EL (cell line): Measurements from ENCODE around the gene PARP9.

ENCODE experiments used
- DNase-seq: peaks from one replicate; pipeline ENCODE4 v3.0.0-alpha.2; 2016

Gene PARP9

DNA sequence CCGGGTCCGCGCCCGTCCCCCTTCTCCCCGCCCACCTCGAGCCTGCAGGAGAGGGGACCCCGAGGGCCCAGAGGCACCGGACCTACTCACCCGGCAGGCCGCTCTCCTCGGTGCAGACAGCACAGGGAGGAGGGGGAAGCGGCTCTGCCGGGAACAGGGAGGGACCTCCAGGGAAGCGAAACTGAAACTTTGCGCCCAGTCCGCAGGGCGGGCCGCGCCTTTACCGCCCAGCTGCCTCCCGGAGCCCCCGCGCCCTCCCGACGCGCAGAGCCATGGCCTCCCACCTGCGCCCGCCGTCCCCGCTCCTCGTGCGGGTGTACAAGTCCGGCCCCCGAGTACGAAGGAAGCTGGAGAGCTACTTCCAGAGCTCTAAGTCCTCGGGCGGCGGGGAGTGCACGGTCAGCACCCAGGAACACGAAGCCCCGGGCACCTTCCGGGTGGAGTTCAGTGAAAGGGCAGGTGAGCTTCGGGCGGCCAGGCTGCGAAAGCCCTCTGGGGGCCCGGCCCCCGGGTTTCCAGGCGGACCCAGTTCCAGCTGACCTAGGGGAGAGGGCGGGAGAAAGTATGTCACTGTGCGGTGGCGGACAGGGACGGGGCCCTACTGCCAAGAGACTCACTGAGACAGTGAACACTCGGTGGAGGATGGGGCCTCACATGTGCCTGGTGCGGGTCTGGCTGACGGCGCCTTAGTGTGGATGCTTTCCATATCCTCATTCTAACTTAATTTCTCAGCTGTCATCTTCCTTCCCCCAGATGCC lies at the start of gene PARP9, which contains the start of gene DTX3L:
PARP9 (minus strand) TSS at position 146 of the 758 bp plus-strand sequence. CDS start 4,680 bp downstream, outside the sequence.
DTX3L (plus strand) TSS at position 184 of the 758 bp plus-strand sequence; CDS start at position 273, 89 bp downstream.
- DNase-seq: peak; percentile 91

- DNase-seq: no peak
Measured at GRCh38 chr3:122612696-122613095, 48.6 kb upstream of the PARP9 start.

GRCh38 chr3:122609798-122610559 lies 45.9 kb upstream of the PARP9 start:
- DNase-seq: peak; percentile 86

- DNase-seq: no peak
Measured at GRCh38 chr3:122608916-122609315, 44.8 kb upstream of the PARP9 start.

DNA sequence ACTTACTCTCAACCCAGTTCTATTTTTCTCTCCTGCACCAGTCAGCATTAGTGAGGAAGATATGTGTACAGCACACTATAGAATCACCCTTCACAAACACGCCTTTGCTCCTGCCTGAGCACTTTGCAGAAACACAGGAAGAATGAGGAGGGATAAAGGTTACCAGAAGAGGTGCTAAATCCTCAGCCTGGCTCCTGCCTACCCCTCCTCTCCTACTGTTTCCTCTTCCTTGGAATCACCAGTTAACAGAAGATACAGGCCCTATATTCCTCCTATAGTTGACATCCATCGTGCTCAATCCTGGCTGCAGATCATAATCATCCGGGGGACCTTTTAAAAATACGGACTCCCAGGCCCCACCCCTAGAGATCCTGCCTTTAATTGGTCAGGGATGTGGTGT lies 42.2 kb upstream of the PARP9 start:
- no peak for DNase-seq

GRCh38 chr3:122603056-122603455 lies 39.0 kb upstream of the PARP9 start:
- no peak for DNase-seq

DNA sequence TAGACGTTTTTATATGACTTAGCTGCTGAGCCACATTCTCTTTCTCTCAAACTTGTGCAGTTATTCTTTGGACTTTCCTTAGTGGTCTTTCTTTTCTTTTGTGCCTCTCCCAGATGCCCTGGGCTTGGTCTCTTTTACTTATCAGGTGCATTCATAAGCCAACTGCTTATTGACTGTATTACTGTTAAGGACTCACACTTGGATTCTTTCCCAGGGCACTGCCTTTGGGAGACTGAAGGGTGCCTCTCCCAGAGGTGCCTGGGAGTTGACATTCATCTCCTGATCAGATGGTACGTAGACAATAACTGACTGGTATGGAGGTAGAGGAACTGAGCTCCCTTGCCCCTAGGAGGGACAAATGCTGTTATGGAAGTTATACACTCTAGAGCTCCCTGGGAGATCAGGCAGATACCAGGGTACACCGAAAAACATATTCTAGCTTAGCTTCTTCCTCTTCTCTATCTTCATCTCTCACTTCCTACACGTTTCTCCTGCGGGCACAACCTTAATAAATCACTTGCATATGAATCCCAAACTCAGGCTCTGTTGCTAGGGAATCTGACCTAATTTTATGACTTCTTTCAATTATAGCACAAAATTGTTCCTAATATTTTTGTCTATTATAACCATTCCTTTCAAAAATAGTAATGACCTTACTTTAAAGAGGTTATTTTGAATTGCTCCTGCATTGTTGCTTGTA lies 38.1 kb upstream of the PARP9 start:
- DNase-seq: no peak

DNA sequence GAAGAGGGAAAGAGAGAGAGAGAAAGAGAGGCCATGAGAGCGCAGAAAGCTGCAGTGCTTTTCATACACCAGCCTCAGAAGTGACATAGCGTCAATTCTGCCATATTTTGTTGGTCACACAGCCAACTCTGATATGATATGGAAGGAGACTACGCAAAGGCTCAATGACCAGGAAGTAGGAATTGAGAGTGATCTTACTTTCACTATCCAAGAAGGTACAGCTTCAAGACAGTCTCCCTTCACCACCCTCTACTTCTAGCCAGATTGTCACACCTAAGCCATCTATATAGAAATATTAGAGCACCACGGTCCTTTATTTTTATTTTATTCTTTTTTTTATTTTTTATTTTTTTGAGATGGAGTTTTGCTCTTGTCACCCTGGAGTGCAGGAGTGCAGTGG lies 34.5 kb upstream of the PARP9 start:
- no peak for DNase-seq

DNA sequence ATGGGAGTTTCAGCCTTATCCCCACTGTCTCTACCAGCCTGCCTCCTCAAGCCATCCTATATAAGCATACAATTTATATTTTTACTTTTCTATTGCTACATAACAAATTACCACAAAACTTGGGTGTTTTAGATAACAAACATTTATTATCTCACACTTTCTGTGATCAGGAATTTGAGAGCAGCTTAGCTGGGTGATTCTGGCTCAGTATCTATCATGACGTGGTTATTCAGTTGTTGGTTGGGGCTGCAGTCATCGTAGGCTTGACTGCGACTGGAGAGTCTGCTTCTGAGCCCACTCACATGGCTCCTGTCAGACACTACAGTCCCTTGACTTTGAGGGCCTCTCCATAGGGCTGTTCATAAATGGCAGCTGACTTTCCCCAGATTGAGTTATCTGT lies 34.1 kb upstream of the PARP9 start:
- DNase-seq: no peak

DNA sequence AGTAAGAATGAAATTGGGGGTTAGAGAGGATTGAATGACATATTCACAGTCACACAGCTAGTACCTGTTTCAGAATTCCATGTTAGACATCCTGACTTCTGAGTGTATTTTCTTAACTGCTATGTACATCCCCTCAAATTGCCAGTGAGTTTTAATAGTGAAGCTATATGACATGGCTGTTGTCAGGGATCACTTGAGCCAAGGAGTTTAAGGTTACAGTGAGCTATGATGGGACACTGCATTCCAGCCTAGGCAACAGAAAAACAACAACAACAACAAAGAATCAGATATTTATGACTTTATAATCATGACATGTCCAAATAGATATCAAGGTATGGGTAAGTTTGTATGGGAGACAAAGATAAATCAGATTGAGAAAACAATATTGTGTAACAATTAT lies 29.9 kb upstream of the PARP9 start:
- no peak for DNase-seq

- no peak for DNase-seq
Measured at GRCh38 chr3:122590610-122591009, 26.5 kb upstream of the PARP9 start.

DNA sequence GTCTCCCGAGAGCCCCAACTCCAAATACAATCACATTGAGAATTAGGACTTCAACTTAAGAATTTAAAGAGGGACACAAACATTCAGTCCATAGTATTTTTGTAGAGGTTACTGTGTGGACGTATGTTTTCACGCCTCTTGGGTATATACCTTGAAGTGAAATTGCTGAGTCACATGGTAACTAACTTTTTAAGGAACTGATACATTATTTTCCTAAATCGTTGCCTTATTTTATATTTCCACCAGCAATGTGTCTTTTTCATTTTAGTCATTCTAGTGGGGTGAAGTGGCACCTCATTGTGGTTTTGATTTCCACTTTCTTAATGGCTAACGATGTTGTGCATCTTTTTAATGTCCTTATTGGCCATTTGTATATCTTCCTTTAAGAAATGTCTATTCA lies 25.2 kb upstream of the PARP9 start:
- no peak for DNase-seq

DNA sequence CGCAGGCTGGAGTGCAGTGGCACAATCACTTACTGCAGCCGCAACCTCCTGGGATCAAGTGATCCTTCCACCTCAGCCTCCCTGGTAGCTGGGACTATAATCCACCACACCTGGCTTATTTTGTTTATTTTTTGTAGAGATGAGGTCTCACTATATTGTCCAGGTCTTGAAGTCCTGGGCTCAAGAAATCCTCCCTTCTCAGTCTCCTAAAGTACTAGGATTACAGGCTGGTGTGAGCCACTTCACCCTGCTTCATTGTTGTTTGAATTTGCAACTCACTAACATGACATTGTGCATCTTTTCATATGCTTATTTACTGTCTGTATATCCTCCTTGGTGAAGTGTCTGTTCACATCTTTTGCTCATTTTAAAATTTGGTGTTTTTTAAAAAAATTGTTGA lies 23.5 kb upstream of the PARP9 start:
- DNase-seq: no peak

DNA sequence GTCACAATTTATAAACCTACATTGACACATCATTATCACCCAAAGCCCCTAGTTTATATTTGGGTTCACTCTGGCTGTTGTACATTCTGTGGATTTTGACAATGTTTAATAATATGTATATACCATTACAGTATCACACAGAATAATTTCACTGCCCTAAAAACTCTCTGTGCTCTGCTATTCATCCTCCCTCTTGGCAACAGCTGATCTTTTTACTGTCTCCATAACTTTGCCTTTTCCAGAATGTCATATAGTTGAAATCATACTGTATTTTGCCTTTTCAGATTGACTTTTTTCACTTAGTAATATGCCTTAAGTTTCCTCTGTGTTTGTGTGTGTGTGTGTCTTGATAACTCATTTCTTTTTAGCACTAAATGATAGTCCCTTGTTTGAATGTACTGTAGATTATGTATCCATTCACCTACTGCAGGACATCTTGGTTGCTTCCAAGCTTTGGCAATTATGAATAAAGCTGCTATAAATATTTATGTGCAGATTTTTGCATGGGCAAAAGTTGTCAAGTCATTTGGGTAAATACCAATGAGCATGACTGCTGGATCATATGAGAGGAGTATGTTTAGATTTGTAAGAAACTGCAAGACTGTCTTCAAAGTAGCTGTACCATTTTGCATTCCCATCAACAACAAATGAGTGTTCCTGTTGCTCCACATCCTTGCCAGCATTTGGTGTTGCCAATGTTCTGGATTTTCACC lies 22.8 kb upstream of the PARP9 start:
- no peak for DNase-seq

DNA sequence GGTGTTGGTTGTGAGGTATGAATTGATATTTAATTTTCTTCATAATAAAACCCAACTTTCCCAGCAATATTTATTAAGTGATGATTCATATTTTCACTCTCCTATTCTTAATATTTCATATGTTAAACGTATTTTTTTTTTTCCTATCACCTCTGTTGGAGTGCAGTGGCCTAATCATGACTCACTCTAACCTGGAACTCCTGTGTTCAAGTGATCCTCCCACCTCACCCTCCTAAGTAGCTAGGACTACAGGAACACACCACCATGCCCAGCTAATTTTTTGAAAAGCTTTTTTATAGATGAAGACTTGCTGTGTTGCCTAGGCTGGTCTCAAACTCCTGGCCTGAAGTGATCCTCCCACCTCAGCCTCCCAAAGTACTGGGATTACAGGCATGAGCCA lies 22.0 kb upstream of the PARP9 start:
- no peak for DNase-seq

DNA sequence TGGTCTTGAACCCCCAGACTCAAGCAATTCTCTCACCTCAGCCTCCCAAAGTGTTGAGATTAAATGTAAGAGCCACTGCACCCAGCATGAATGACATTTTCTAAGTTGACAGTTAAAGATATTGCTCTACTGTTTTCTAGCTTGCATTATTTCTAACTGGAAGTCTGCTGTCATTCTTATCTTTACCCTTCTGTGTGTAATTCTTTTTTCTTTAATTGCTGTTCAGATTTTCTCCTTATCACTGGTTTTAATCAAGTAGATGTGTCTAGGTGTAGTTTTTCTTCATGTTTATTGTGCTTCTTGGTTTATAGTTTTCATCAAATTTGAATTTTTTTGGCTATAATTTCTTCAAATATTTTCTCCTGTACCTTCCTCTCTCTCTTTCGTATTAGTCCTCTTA lies 18.3 kb upstream of the PARP9 start:
- no peak for DNase-seq

- no peak for DNase-seq
Measured at GRCh38 chr3:122581622-122582021, 17.5 kb upstream of the PARP9 start.

- no peak for DNase-seq
Measured at GRCh38 chr3:122580470-122580869, 16.4 kb upstream of the PARP9 start.

- DNase-seq: no peak
Measured at GRCh38 chr3:122578069-122578740, 14.1 kb upstream of the PARP9 start.

DNA sequence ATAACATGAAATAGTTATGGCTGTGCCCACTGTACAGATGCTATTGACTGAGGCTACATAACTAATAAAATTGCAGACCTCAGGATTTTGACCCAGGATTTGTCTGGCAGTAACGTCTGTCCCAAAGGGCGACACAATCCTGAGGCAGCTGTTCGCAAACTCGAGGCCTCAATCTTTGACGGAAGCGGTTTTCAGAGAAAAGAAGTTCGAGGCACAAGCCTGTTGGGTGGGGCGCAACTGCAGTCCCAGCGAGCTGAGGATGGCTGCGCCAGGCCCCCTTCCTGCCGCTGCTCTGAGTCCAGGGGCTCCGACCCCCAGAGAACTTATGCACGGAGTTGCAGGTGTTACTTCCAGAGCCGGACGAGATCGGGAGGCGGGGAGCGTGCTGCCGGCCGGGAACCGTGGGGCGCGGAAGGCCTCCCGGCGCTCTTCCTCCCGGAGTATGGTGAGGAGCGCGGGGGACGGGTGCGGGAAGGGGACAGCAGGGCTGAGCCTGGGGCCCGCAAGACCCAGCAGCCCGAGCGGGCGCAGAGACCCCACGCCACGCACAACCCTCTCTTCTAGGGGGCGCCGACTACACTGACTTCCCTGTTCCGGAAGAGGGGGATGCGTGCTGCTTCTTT lies 13.4 kb upstream of the PARP9 start, which contains the start of gene PARP15:
PARP15 (plus strand) TSS at position 242 of the 623 bp plus-strand sequence; CDS start at position 260, 18 bp downstream.
- DNase-seq: no peak

GRCh38 chr3:122576174-122576940 lies 12.3 kb upstream of the PARP9 start:
- no peak for DNase-seq
